H1 (cell line): Measurements from ENCODE around the gene IQCE. TPM values are rescaled to one million over a fixed set of nuclear protein-coding genes. Genes with fewer than 3 reads are reported as not detected.

Experiments
- CTCF ChIA-PET: fragments of 300-600 bp; sonication (Branson Sonifier 250); formaldehyde crosslinking; loops from one replicate; lab custom pipeline; 2021; ENCODE audit not compliant: partially characterized antibody; lab: Charles Lee
- POLR2A ChIA-PET: fragments of 300-600 bp; sonication (Branson Sonifier 250); formaldehyde crosslinking; loops from one replicate; lab custom pipeline; 2021; ENCODE audit warnings: inconsistent platforms; ENCODE audit not compliant: partially characterized antibody; lab: Charles Lee
- DNase-seq, 2 experiments: peaks; one replicate each; pipeline versions ENCODE4 v3.0.0 to v3.0.0-alpha.2; 2010 to 2022; ENCODE audit warnings: low spot score in 2 of 2, low read depth in 1 of 2, mixed read lengths in 1 of 2
- FAIRE-seq: peaks from 2 replicates; lab custom pipeline; 2011; peaks lifted over from hg19 to GRCh38; lab: Jason Lieb, UNC
- H2AFZ ChIP-seq: 2 replicates; pipeline ENCODE4 v1.8.1; 2012; ENCODE audit warnings: low read length, inconsistent platforms
- H2AK5ac ChIP-seq: 2 replicates; pipeline ENCODE4 v1.6.1; 2013; ENCODE audit warnings: low read depth, low read length
- H2BK120ac ChIP-seq: replicated peaks from 2 replicates; pipeline ENCODE3; 2013; ENCODE audit warnings: low read depth, low read length, inconsistent platforms
- H2BK12ac ChIP-seq: 2 replicates; pipeline ENCODE4 v1.6.1; 2013; ENCODE audit warnings: low read depth, low read length
- H2BK15ac ChIP-seq: 2 replicates; pipeline ENCODE4 v1.6.1; 2013; ENCODE audit warnings: low read length
- H2BK20ac ChIP-seq: 2 replicates; pipeline ENCODE4 v1.6.1; 2013; ENCODE audit warnings: low read length
- H2BK5ac ChIP-seq: 2 replicates; pipeline ENCODE4 v1.6.1; 2013; ENCODE audit warnings: low read depth, low read length
- H3K14ac ChIP-seq: 2 replicates; pipeline ENCODE4 v1.6.1; 2013; ENCODE audit warnings: inconsistent platforms; ENCODE audit not compliant: insufficient read length
- H3K18ac ChIP-seq: 2 replicates; pipeline ENCODE4 v1.6.1; 2013; ENCODE audit warnings: low read length; ENCODE audit errors: extremely low read depth
- H3K23ac ChIP-seq: 2 replicates; pipeline ENCODE4 v1.6.1; 2013; ENCODE audit warnings: inconsistent platforms; ENCODE audit not compliant: insufficient read length
- H3K23me2 ChIP-seq: 2 replicates; pipeline ENCODE4 v1.6.1; 2013; ENCODE audit warnings: low read depth, low read length
- H3K27ac ChIP-seq: 2 replicates; pipeline ENCODE4 v1.6.1; 2011; ENCODE audit warnings: low read depth, low read length, inconsistent platforms
- H3K27me3 ChIP-seq, 4 experiments: replicated peaks in 1 of 4; 1 replicate in 1 of 4; 2 replicates in 3 of 4; pipeline versions ENCODE4 v1.6.1 to v1.8.1; 2011 to 2013; ENCODE audit warnings: low read length in 3 of 4, mild to moderate bottlenecking in 3 of 4, inconsistent platforms in 2 of 4, mixed read lengths in 2 of 4, moderate library complexity in 1 of 4; ENCODE audit not compliant: control insufficient read depth in 3 of 4, insufficient read depth in 3 of 4; ENCODE audit errors: extremely low read depth in 1 of 4
- H3K36me3 ChIP-seq, 4 experiments: 2 replicates each; pipeline versions ENCODE4 v1.6.1 to v1.8.1; 2011 to 2013; ENCODE audit warnings: mild to moderate bottlenecking in 4 of 4, low read length in 3 of 4, moderate library complexity in 2 of 4, control low read depth in 1 of 4, inconsistent platforms in 1 of 4; ENCODE audit not compliant: insufficient read depth in 4 of 4, control insufficient read depth in 2 of 4
- H3K4ac ChIP-seq: replicated peaks from 2 replicates; pipeline ENCODE3; 2013; ENCODE audit warnings: low read length, low read depth, mixed read lengths, inconsistent platforms; ENCODE audit not compliant: insufficient read length
- H3K4me1 ChIP-seq, 4 experiments: replicated peaks in 1 of 4; 1 replicate in 1 of 4; 2 replicates in 3 of 4; pipeline versions ENCODE4 v1.6.1 to v1.8.1; 2011 to 2013; ENCODE audit warnings: low read length in 3 of 4, inconsistent platforms in 2 of 4, mixed read lengths in 1 of 4; ENCODE audit not compliant: insufficient read depth in 4 of 4, control insufficient read depth in 3 of 4
- H3K4me2 ChIP-seq, 2 experiments: 2 replicates each; pipeline versions ENCODE4 v1.6.1 to v1.8.1; 2011 to 2013; ENCODE audit warnings: low read depth in 2 of 2, low read length in 2 of 2, control low read depth in 1 of 2, inconsistent platforms in 1 of 2, mild to moderate bottlenecking in 1 of 2; ENCODE audit not compliant: insufficient read depth in 1 of 2
- H3K4me3 ChIP-seq, 4 experiments: fragments of 200-600, 300-600 bp in 1 of 4; sonication (generic), shearing (Covaris generic), sonication (Bioruptor Twin) in 1 of 4; 2 replicates each; pipeline versions ENCODE4 v1.5.1 to v1.8.1; 2011 to 2016; ENCODE audit warnings: low read length in 4 of 4, low read depth in 3 of 4, control low read depth in 2 of 4, inconsistent platforms in 2 of 4, mild to moderate bottlenecking in 2 of 4, mixed read lengths in 1 of 4, moderate library complexity in 1 of 4; ENCODE audit not compliant: insufficient read depth in 2 of 4; ENCODE audit errors: extremely low read depth in 1 of 4
- H3K56ac ChIP-seq: replicated peaks from 2 replicates; pipeline ENCODE3; 2013; ENCODE audit warnings: low read depth, mild to moderate bottlenecking, mixed read lengths, low read length, inconsistent platforms; ENCODE audit not compliant: insufficient read length
- H3K79me1 ChIP-seq: 2 replicates; pipeline ENCODE4 v1.6.1; 2013; ENCODE audit warnings: low read depth, low read length, control low read depth
- H3K79me2 ChIP-seq, 2 experiments: 2 replicates each; pipeline versions ENCODE4 v1.6.1 to v1.8.1; 2012 to 2013; ENCODE audit warnings: low read length in 2 of 2, mild to moderate bottlenecking in 2 of 2, inconsistent platforms in 1 of 2; ENCODE audit not compliant: insufficient read depth in 2 of 2, control insufficient read depth in 1 of 2
- H3K9ac ChIP-seq, 4 experiments: replicated peaks in 1 of 4; 1 replicate in 1 of 4; 2 replicates in 3 of 4; pipeline versions ENCODE4 v1.6.1 to v1.8.1; 2011 to 2013; ENCODE audit warnings: low read depth in 3 of 4, low read length in 3 of 4, control low read depth in 2 of 4, mild to moderate bottlenecking in 2 of 4, moderate library complexity in 2 of 4, inconsistent platforms in 1 of 4; ENCODE audit errors: extremely low read depth in 1 of 4
- H3K9me3 ChIP-seq, 2 experiments: 2 replicates each; pipeline versions ENCODE4 v1.6.1 to v1.8.1; 2012 to 2013; ENCODE audit warnings: mild to moderate bottlenecking in 2 of 2, moderate library complexity in 2 of 2, control low read depth in 1 of 2, inconsistent platforms in 1 of 2, low read depth in 1 of 2, low read length in 1 of 2, mixed read lengths in 1 of 2; ENCODE audit not compliant: insufficient read depth in 2 of 2
- H4K20me1 ChIP-seq, 2 experiments: replicated peaks in 1 of 2; 2 replicates each; pipeline versions ENCODE3 to v1.8.1; 2011 to 2013; ENCODE audit warnings: inconsistent platforms in 2 of 2, low read length in 2 of 2, mild to moderate bottlenecking in 1 of 2; ENCODE audit not compliant: insufficient read depth in 2 of 2, control insufficient read depth in 1 of 2
- H4K5ac ChIP-seq: 2 replicates; pipeline ENCODE4 v1.6.1; 2013; ENCODE audit warnings: low read length, low read depth, mixed read lengths, inconsistent platforms; ENCODE audit not compliant: insufficient read length
- H4K8ac ChIP-seq: 2 replicates; pipeline ENCODE4 v1.8.0; 2013; ENCODE audit warnings: mild to moderate bottlenecking, moderate library complexity, low read length, inconsistent platforms; ENCODE audit not compliant: insufficient read depth; ENCODE audit errors: extremely low read depth
- H4K91ac ChIP-seq: replicated peaks from 2 replicates; pipeline ENCODE3; 2013; ENCODE audit warnings: low read length, mixed read lengths, inconsistent platforms; ENCODE audit not compliant: insufficient read length
- POLR2AphosphoS5 ChIP-seq: IDR thresholded peaks from 2 replicates; pipeline ENCODE4 v1.6.1; 2011; ENCODE audit warnings: low read depth, low read length
- TBP ChIP-seq: IDR thresholded peaks from 2 replicates; pipeline ENCODE4 v1.6.1; 2011; ENCODE audit warnings: low read depth, low read length, improper control_type of control experiment
- WGBS, 2 experiments: shearing (Covaris generic) in 1 of 2; methylation state at CpG; one replicate each; pipeline versions ENCODE4 v1.1.6 to v1.1.7; 2013 to 2015; ENCODE audit warnings: low lambda C conversion rate in 2 of 2, mixed read lengths in 2 of 2, inconsistent platforms in 1 of 2, low coverage in 1 of 2, missing lambda C conversion rate in 1 of 2; ENCODE audit not compliant: insufficient replicate concordance in 2 of 2, insufficient coverage in 1 of 2, insufficient read length in 1 of 2; ENCODE audit errors: extremely low coverage in 1 of 2, missing lambda C conversion rate in 1 of 2; 5-methylcytosine and 5-hydroxymethylcytosine counted together
- polyA plus RNA-seq, 7 experiments: library from polyadenylated mRNA; depleted of rRNA in 3 of 7; stranded (reverse) in 5 of 7; unstranded in 2 of 7; fragments of >200 nt in 5 of 7; fragments of 200-250 nt in 2 of 7; gene quantifications; 1 replicate in 5 of 7; 2 replicates in 1 of 7; 4 replicates in 1 of 7; pipeline versions ENCODE4 v1.2.1 to v1.2.3, GENCODE V29; 2011 to 2013; ENCODE audit warnings: missing spikeins in 2 of 7, mixed read lengths in 2 of 7
- total RNA-seq: library from RNA; stranded (reverse); fragmentation: NEBNext Ultra II Directional; extraction: Animal tissue kit (Norgen Biotek cat#: 25700); gene quantifications from 2 replicates; pipeline ENCODE4 v1.2.1, GENCODE V29; 2021

Gene IQCE
- total and polyA plus RNA-seq, 2 of the 8 experiments (the other 6 are each of a cell fraction or from before 2014, with no cell fraction given): 2.2 to 4.9 TPM

- POLR2A ChIA-PET: interaction anchor here (0.9 to 1.8 kb wide), 6 partner anchors 9 to 53 kb away, joined by 3 to 5 read pairs (median 4); partner anchors contain the start of gene BRAT1
- Histone ChIP-seq H4K5ac (no peak overlapping the region), H2BK5ac (0 out of 2 replicates have a peak overlapping the region, but pooled peaks have one; percentile 24), H3K4ac (no peak overlapping the region), H2BK120ac (no peak overlapping the region), H3K23me2 (no peaks in the 10 kb centered on the region), H2AFZ (no peak overlapping the region), H3K27ac (no peak overlapping the region), H3K36me3 (no peaks in the 10 kb centered on the region), H2AK5ac (0 out of 2 replicates have a peak overlapping the region, but pooled peaks have one; percentile 39), H3K4me2 (no peak overlapping the region), H4K20me1 (no peaks in the 10 kb centered on the region), H2BK15ac (peak overlapping the region; percentile 77; the same call in 1 of the 2 replicates), H3K79me1 (no peaks in the 10 kb centered on the region; the same call in 1 of the 2 replicates), H2BK12ac (no peak overlapping the region), H3K18ac (no peak overlapping the region; the same call in 1 of the 2 replicates), H3K79me2 (no peaks in the 10 kb centered on the region), H3K9ac (no peak overlapping the region), H3K4me1 (peaks cover 0 to 13% (median 10%) of the 10 kb centered on the region in 4 experiments; a peak in 5 of 7 replicates), H3K9me3 (no peaks in the 10 kb centered on the region), H3K4me3 (no peak overlapping the region), H3K14ac (no peak overlapping the region), H3K23ac (no peak overlapping the region), H2BK20ac (peak overlapping the region; percentile 15; the same call in 1 of the 2 replicates), H3K27me3 (no peaks in the 10 kb centered on the region), H3K56ac (no peak overlapping the region), H4K91ac (no peak overlapping the region), H4K8ac (no peak overlapping the region)
- 0 out of 2 replicates have a peak, but pooled peaks have one; percentile 14 for TF ChIP-seq TBP
- no peak for TF ChIP-seq POLR2AphosphoS5
- 91% methylated on average over 37 of the region's 37 CpGs; no CpG with 5 or more reads in 1 of the 2 experiments for WGBS, 2 experiments
- DNase-seq (no peak), FAIRE-seq (no peak)
- CTCF ChIA-PET: interaction anchor here (0.6 to 4.8 kb wide), 45 partner anchors 9 to 157 kb away, joined by 3 to 25 read pairs (median 4); partner anchors contain the start of genes BRAT1 and TTYH3
These were observed 49.4 kb downstream of the IQCE start for GRCh38 chr7:2607923-2608904.
